Measurements from ENCODE around the gene FBXL22.
"Not testable (repeated sequence)": the region's sequence is repeated elsewhere in the genome, so short reads cannot be mapped to it uniquely, and the experiment has no call there.

The FBXL22 gene

GRCh38 chr15:63617627-63618026 is 20.4 kb downstream of the FBXL22 start:
- DNase-seq = not testable (repeated sequence)

- not testable (repeated sequence) for DNase-seq
Observed at GRCh38 chr15:63620760-63621159, 23.6 kb downstream of the FBXL22 start.

- no peak for DNase-seq
Observed at GRCh38 chr15:63623232-63623969, 26.2 kb downstream of the FBXL22 start.

- no peak for DNase-seq
Observed at GRCh38 chr15:63626955-63627354, 29.8 kb downstream of the FBXL22 start.

GRCh38 chr15:63628123-63628822 is 31.1 kb downstream of the FBXL22 start:
- DNase-seq = no peak

GRCh38 chr15:63630036-63630751 is 33.0 kb downstream of the FBXL22 start:
- no peak for DNase-seq

GRCh38 chr15:63633312-63633711 is 36.1 kb downstream of the FBXL22 start:
- DNase-seq = no peak

GRCh38 chr15:63634154-63634553 is 37.0 kb downstream of the FBXL22 start:
- DNase-seq = no peak

- no peak for DNase-seq
Observed at GRCh38 chr15:63636518-63637061, 39.4 kb downstream of the FBXL22 start.

GRCh38 chr15:63638839-63639238 is 41.7 kb downstream of the FBXL22 start:
- DNase-seq = no peak

GRCh38 chr15:63640146-63640545 is 43.0 kb downstream of the FBXL22 start:
- no peak for DNase-seq
